HepG2 (cell line): Measurements from ENCODE around the gene R3HDM1. TPM values are rescaled to one million over a fixed set of nuclear protein-coding genes. Genes with fewer than 3 reads are reported as not detected.

ENCODE experiments used
- ATAC-seq: fragments of 200-7000 bp; cut with Tn5 transposase; 3 replicates; pipeline ENCODE4 v1.9.1; 2020; ENCODE audit warnings: mild to moderate bottlenecking, moderate library complexity
- BruUV-seq: library from RNA; stranded (reverse); fragments of 400-500 nt; replicated peaks from 2 replicates; lab custom pipeline; 2021; lab: Mats Ljungman, UMichigan
- CTCF ChIA-PET: fragments of 300-600 bp; formaldehyde crosslinking; extraction: SDS; loops from one replicate; lab custom pipeline; 2021; ENCODE audit warnings: low total read pairs, inconsistent platforms, low intra/inter-chr PET ratio; lab: Yijun Ruan, JAX
- POLR2A ChIA-PET: fragments of 350-600 bp; sonication (Branson Sonifier 250); formaldehyde crosslinking; loops from one replicate; lab custom pipeline; 2020; ENCODE audit warnings: antibody characterized with exemption, inconsistent platforms; lab: Yijun Ruan, JAX
- DNase-seq: peaks from one replicate; pipeline ENCODE4 v3.0.0-alpha.2; 2015; ENCODE audit warnings: low spot score
- FAIRE-seq: peaks from 3 replicates; lab custom pipeline; 2011; peaks lifted over from hg19 to GRCh38; lab: Jason Lieb, UNC
- H2AFZ ChIP-seq: one replicate; pipeline ENCODE4 v1.6.1; 2011; ENCODE audit warnings: low read length, inconsistent platforms
- H3K27ac ChIP-seq: fragments of 300-600 bp; 3 replicates; pipeline ENCODE4 v1.8.0; 2011; ENCODE audit warnings: mixed run types, mild to moderate bottlenecking, mixed read lengths, low read length, inconsistent platforms; ENCODE audit not compliant: insufficient read depth; ENCODE audit errors: extremely low read length
- H3K27me3 ChIP-seq, 2 experiments: fragments of 200-600 bp in 1 of 2; 2 replicates in 1 of 2; 3 replicates in 1 of 2; pipeline versions ENCODE4 v1.6.0 to v1.8.0; 2011; ENCODE audit warnings: low read length in 2 of 2, mild to moderate bottlenecking in 2 of 2, moderate library complexity in 2 of 2, inconsistent platforms in 1 of 2; ENCODE audit not compliant: insufficient read depth in 2 of 2, control insufficient read depth in 1 of 2
- H3K36me3 ChIP-seq, 2 experiments: fragments of 200-600 bp in 1 of 2; replicated peaks in 1 of 2; 2 replicates in 1 of 2; 3 replicates in 1 of 2; pipeline versions ENCODE4 v1.5.1 to v1.8.0; 2011; ENCODE audit warnings: low read length in 2 of 2, inconsistent platforms in 1 of 2; ENCODE audit not compliant: insufficient read depth in 2 of 2, control insufficient read depth in 1 of 2
- H3K4me1 ChIP-seq: 2 replicates; pipeline ENCODE4 v1.5.1; 2012; ENCODE audit warnings: low read length, inconsistent platforms; ENCODE audit not compliant: insufficient read depth
- H3K4me2 ChIP-seq: 2 replicates; pipeline ENCODE4 v1.6.0; 2011; ENCODE audit warnings: low read depth, low read length, inconsistent platforms
- H3K4me3 ChIP-seq, 3 experiments: fragments of 200-600 bp in 1 of 3; sonication (generic), shearing (Covaris generic) in 1 of 3; replicated peaks in 1 of 3; 2 replicates each; pipeline ENCODE4 v1.5.1; 2011 to 2016; ENCODE audit warnings: low read length in 3 of 3, inconsistent platforms in 2 of 3, low read depth in 2 of 3, mild to moderate bottlenecking in 2 of 3, control low read depth in 1 of 3, mixed read lengths in 1 of 3; ENCODE audit not compliant: insufficient read depth in 1 of 3
- H3K79me2 ChIP-seq: one replicate; pipeline ENCODE4 v1.6.1; 2011; ENCODE audit warnings: low read length, inconsistent platforms; ENCODE audit not compliant: insufficient read depth
- H3K9ac ChIP-seq: 2 replicates; pipeline ENCODE4 v1.6.0; 2011; ENCODE audit warnings: mild to moderate bottlenecking, low read depth, low read length, inconsistent platforms; ENCODE audit not compliant: insufficient read depth
- H3K9me3 ChIP-seq: 2 replicates; pipeline ENCODE4 v1.5.1; 2012; ENCODE audit warnings: mild to moderate bottlenecking, low read length
- H4K20me1 ChIP-seq: 2 replicates; pipeline ENCODE4 v1.6.0; 2011; ENCODE audit warnings: inconsistent platforms, mild to moderate bottlenecking, low read length, moderate library complexity; ENCODE audit not compliant: insufficient read depth
- EEA1 ChIP-seq: sonication (generic); formaldehyde crosslinking; IDR thresholded peaks from 2 replicates; pipeline ENCODE4 v1.5.1; 2020; ENCODE audit warnings: mild to moderate bottlenecking, missing genetic modification reagents, borderline replicate concordance
- ETV5 ChIP-seq: IDR thresholded peaks from 2 replicates; pipeline ENCODE4 v1.6.1; 2018; ENCODE audit warnings: missing biosample characterization, missing genetic modification reagents, inconsistent platforms, borderline replicate concordance
- FOXK1 ChIP-seq: sonication (generic); formaldehyde crosslinking; IDR thresholded peaks from 2 replicates; pipeline ENCODE4 v1.4.0; 2020; ENCODE audit warnings: low read depth, missing genetic modification reagents, borderline replicate concordance
- HDAC2 ChIP-seq: sonication (generic); formaldehyde crosslinking; IDR thresholded peaks from 2 replicates; pipeline ENCODE4 v1.4.0; 2020; ENCODE audit warnings: missing genetic modification reagents
- KLF13 ChIP-seq: sonication (generic); formaldehyde crosslinking; IDR thresholded peaks from 2 replicates; pipeline ENCODE4 v1.4.0; 2020; ENCODE audit warnings: mild to moderate bottlenecking, missing genetic modification reagents
- MEF2D ChIP-seq: sonication (generic); formaldehyde crosslinking; IDR thresholded peaks from 2 replicates; pipeline ENCODE4 v1.5.1; 2020; ENCODE audit warnings: mild to moderate bottlenecking, missing genetic modification reagents
- NAIF1 ChIP-seq: sonication (generic); formaldehyde crosslinking; IDR thresholded peaks from 2 replicates; pipeline ENCODE4 v1.5.0; 2020; ENCODE audit warnings: mild to moderate bottlenecking, missing genetic modification reagents, borderline replicate concordance
- TAF15 ChIP-seq: fragments of 200-400 bp; formaldehyde crosslinking; IDR thresholded peaks from one replicate; pipeline ENCODE4 v1.6.1; 2018; ENCODE audit warnings: mild to moderate bottlenecking, low read depth, low read length; ENCODE audit not compliant: poor library complexity, severe bottlenecking
- ZBTB21 ChIP-seq: sonication (generic); formaldehyde crosslinking; IDR thresholded peaks from 2 replicates; pipeline ENCODE4 v1.4.0; 2020; ENCODE audit warnings: missing genetic modification reagents
- ZNF501 ChIP-seq: sonication (generic); formaldehyde crosslinking; IDR thresholded peaks from 2 replicates; pipeline ENCODE4 v1.5.1; 2020; ENCODE audit warnings: mild to moderate bottlenecking, moderate library complexity, missing genetic modification reagents
- ZNF605 ChIP-seq: sonication (generic); formaldehyde crosslinking; IDR thresholded peaks from 2 replicates; pipeline ENCODE4 v1.8.0; 2022; ENCODE audit warnings: mild to moderate bottlenecking, missing genetic modification reagents
- WGBS: methylation state at CpG from one replicate; pipeline ENCODE4 v1.1.6; 2017; ENCODE audit warnings: low lambda C conversion rate; 5-methylcytosine and 5-hydroxymethylcytosine counted together
- in situ Hi-C: cut with HindIII; loops from 2 replicates; pipeline ENCODE4 v1.10.0; 2017; ENCODE audit warnings: low pct_unique_long_range_greater_than_20kb; ENCODE audit not compliant: extremely low pct_ligation_motif_present
- intact Hi-C: fragments of 100-400 bp; cut with micrococcal nuclease; formaldehyde crosslinking; loops from one replicate; pipeline ENCODE4 v1.10.0; 2022; ENCODE audit not compliant: unreplicated experiment
- polyA plus RNA-seq, 8 experiments: library from polyadenylated mRNA; depleted of rRNA in 3 of 8; stranded (reverse) in 7 of 8; unstranded in 1 of 8; fragments of >200 nt; fragmentation: Illumina TruSeq in 4 of 8; extraction: Trizol in 4 of 8; gene quantifications; 2 replicates each; pipeline versions ENCODE4 v1.2.1 to v1.2.3, GENCODE V29; 2011 to 2016; ENCODE audit warnings: low read depth in 4 of 8, missing spikeins in 1 of 8, mixed read lengths in 1 of 8; ENCODE audit not compliant: insufficient read depth in 1 of 8
- total RNA-seq, 5 experiments: library from RNA; depleted of rRNA; stranded (reverse); fragments of >200 nt; fragmentation: Illumina TruSeq; extraction: Trizol; gene quantifications; 2 replicates each; pipeline ENCODE4 v1.2.3, GENCODE V29; 2016; ENCODE audit warnings: low read depth in 1 of 5

R3HDM1 gene
- total and polyA plus RNA-seq, 2 of the 13 experiments (the other 11 are each of a cell fraction or from before 2014, with no cell fraction given) = 15.7 to 54.3 TPM

- Histone ChIP-seq H3K4me3 (no peak overlapping the region), H3K27ac (no peak overlapping the region), H2AFZ (no peak overlapping the region), H3K36me3 (peaks cover 0 to 2% of the 10 kb centered on the region in 2 experiments; a peak in 2 of 5 replicates), H3K9me3 (no peaks in the 10 kb centered on the region), H3K79me2 (no peaks in the 10 kb centered on the region), H3K9ac (no peak overlapping the region), H3K27me3 (no peaks in the 10 kb centered on the region), H4K20me1 (no peaks in the 10 kb centered on the region), H3K4me1 (0 out of 2 replicates have a peak, but pooled peaks cover 5% of the 10 kb centered on the region), H3K4me2 (no peak overlapping the region)
- POLR2A ChIA-PET = no interaction called here
- CTCF ChIA-PET = no interaction called here
- intact Hi-C loops (no loop called here), in situ Hi-C loops (no loop called here)
- TF ChIP-seq MEF2D (CRISPR knock-in tag) (no peak), FOXK1 (CRISPR knock-in tag) (no peak), ZNF605 (no peak), NAIF1 (CRISPR knock-in tag) (no peak), HDAC2 (no peak), ZBTB21 (no peak)
- no TSS peak for BruUV-seq
- ATAC-seq (no peak), DNase-seq (no peak), FAIRE-seq (no peak)
- 95% methylated on average over 2 of the region's 2 CpGs for WGBS
Measured at GRCh38 chr2:135694711-135695110, 163.4 kb downstream of the R3HDM1 start.

GRCh38 chr2:135698838-135699237, 167.6 kb downstream of the R3HDM1 start:
- CTCF ChIA-PET = no interaction called here
- intact Hi-C loops = no loop called here
- H3K4me1 ChIP-seq = 0 out of 2 replicates have a peak, but pooled peaks cover 5% of the 10 kb centered on the region
- no peak for DNase-seq
- H3K79me2 ChIP-seq = no peaks in the 10 kb centered on the region
- H3K27me3 ChIP-seq = no peaks in the 10 kb centered on the region
- no TSS peak for BruUV-seq
- H3K27ac ChIP-seq = no peak overlapping the region
- no peak overlapping the region for H2AFZ ChIP-seq
- no peaks in the 10 kb centered on the region for H3K9me3 ChIP-seq
- no peak overlapping the region for H3K4me2 ChIP-seq
- TF ChIP-seq ZNF501 (CRISPR knock-in tag) (no peak), EEA1 (CRISPR knock-in tag) (no peak), ETV5 (CRISPR knock-in tag) (no peak), TAF15 (no peak), KLF13 (CRISPR knock-in tag) (no peak)
- H3K4me3 ChIP-seq = no peak overlapping the region
- WGBS = 94% methylated on average over 2 of the region's 2 CpGs
- no peaks in the 10 kb centered on the region for H4K20me1 ChIP-seq
- H3K9ac ChIP-seq = no peak overlapping the region
- H3K36me3 ChIP-seq = peaks cover 0 to 2% of the 10 kb centered on the region in 2 experiments; a peak in 1 of 5 replicates
- FAIRE-seq = no peak
- POLR2A ChIA-PET = no interaction called here
- no peak for ATAC-seq
- in situ Hi-C loops = no loop called here
